HG03342 (cell line): ENCODE results near the gene SLC38A1.

Source experiments
- ATAC-seq: cut with Tn5 transposase; IDR thresholded peaks from one replicate; pipeline ENCODE4 v1.9.1; 2021; ENCODE audit warnings: mild to moderate bottlenecking, moderate library complexity; ENCODE audit not compliant: unreplicated experiment

The SLC38A1 gene

DNA sequence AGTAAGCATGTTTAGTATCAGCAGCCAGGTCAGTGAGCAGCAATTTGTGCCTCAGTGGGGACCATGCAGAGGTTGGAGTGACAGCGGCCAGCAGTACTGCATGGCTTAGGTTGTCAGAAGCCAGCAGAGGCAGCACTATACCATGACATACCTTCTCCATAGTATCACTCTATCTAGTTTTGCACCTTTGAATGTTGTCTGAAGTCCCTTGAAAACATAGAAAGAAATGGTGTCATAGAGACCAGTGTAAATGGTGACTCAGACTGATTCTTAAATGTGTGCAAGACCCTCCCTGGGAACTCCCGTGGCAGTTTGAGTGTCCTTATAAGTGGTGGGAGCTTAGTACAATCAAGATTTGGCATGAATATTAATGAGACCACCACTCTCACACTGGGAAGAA, 124.4 kb downstream of the SLC38A1 start:
- no peak for ATAC-seq

DNA sequence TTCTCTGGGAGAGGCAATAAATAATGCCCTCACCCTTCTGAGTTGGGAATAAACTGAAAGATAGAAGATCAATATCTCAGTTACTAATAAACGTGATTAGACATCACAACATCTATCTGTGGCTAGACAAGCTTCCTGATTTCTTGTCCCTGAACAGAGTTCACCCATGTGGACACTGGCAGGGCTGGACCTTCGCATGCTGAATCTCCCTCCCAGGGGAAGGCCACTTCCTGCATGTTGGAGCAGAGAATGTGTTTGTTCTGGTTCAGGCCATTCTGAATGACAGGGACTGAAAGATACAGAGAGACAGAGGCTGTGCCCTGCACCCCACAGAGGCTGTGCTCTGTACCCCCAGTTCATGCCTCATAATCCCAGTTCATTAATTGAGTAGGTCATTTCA, 132.6 kb downstream of the SLC38A1 start:
- no peak for ATAC-seq

DNA sequence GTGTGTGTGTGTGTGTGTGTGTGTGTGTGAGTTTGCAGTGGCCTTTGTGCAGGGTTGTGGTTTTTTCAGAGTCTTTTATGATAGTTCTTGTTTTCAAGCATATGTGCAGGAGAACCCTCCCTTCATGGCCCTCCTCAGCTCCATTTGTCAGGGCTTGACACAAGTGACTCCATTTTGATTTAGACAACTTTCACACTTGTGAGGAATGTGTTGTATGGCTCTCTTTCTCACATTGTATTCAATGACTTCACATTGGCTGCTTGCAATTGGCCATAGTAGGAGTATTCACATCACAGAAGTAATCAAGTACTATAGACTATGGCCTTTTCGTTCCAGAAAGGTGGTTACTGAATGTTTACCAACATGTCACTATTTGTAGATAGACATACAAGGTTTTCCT, 133.1 kb downstream of the SLC38A1 start:
- ATAC-seq = no peak

DNA sequence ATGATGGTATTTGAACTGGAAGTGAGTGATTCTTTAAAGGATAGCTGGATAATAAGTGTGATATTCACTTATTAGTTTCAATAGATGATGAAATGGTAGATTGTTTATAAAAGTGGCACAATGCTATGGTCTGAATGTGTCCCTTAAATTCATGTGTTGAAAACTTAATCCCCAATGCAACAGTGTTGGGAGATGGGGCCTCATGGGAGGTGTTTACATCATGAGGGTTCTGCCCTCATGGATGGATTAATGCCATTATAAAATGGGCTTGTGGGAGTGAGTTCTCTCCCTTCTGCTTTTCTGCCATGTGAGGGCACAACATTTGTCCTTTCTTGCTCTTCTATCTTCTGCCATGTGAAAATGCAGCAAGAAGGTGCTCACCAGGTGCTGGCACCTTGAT, 134.0 kb downstream of the SLC38A1 start:
- no peak for ATAC-seq

DNA sequence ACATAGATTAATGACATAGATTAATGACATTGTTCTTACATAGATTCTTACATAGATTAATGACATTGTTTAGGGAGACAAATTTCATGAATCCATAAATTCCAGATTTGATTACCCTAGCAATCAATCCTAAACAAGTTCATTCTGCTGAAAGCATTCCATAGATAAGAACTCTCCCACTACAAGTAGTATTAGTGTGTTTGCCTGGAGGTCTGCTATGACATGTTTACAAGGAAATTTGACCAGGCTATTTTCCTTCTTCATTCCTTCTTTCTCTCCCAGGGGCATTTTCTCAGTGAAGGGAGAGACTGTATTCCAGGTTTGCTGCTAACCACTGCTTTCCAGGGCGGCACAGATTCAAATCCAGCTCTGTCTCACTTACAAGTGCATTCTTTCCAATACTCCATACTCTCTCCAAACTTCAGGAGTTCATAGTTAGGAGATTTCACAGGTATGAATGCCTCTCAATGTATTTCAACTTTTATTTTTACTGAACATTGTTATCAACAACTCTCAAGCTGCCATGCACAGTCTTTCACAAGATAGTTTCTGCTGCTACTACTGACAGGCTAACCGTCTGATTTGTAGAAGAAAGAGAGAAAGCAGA, 134.5 kb downstream of the SLC38A1 start:
- no peak for ATAC-seq

DNA sequence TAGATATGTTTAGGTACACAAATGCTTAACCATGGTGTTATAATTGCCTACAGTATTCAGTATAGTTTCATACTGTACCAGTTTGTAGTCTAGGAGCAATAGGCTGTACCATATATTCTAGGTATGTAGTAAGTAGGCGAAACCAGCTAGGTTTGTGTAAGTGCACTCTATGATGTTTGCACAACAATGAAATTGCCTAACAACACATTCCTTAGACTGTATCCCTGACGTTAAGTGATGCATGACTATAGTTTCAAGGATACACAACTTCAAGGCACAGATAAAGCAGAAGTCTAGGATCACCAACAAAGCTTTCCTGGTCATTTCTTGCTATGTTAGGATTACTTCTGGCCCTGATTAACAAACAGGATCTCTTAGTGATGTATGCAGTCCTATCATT, 135.1 kb downstream of the SLC38A1 start:
- ATAC-seq = no peak
